HCT116 (cell line): Measurements from ENCODE around the gene CDHR4. TPM values are rescaled to one million over a fixed set of nuclear protein-coding genes. Genes with fewer than 3 reads are reported as not detected.

ENCODE experiments used
- ATAC-seq: fragments of 200-7000 bp; cut with Tn5 transposase; 2 replicates; pipeline ENCODE4 v1.9.1; 2020; ENCODE audit warnings: mild to moderate bottlenecking, moderate library complexity
- BruUV-seq: library from RNA; stranded (reverse); fragments of 400-500 nt; replicated peaks from 2 replicates; lab custom pipeline; 2021; lab: Mats Ljungman, UMichigan
- CTCF ChIA-PET: fragments of 300-600 bp; sonication (Branson Sonifier 250); formaldehyde crosslinking; loops from one replicate; lab custom pipeline; 2021; ENCODE audit warnings: antibody characterized with exemption; lab: Charles Lee
- POLR2A ChIA-PET: fragments of 300-600, 350-600 bp; sonication (Branson Sonifier 250); formaldehyde crosslinking; loops from one replicate; lab custom pipeline; 2021; ENCODE audit warnings: antibody characterized with exemption; lab: Charles Lee
- RAD21 ChIA-PET, 2 experiments: fragments of 300-600 bp; sonication (Branson Sonifier 250); formaldehyde crosslinking; loops; one replicate each; lab custom pipeline; 2023; ENCODE audit warnings: low total read pairs in 2 of 2; ENCODE audit not compliant: uncharacterized antibody in 2 of 2, unreplicated experiment in 2 of 2, low non-redundant PET in 1 of 2; lab: Charles Lee
- DNase-seq: peaks from one replicate; pipeline ENCODE4 v3.0.0-alpha.2; 2010; ENCODE audit warnings: low read depth, low spot score
- H2AFZ ChIP-seq: fragments of 200-600 bp; shearing (Covaris generic), sonication (generic); 2 replicates; pipeline ENCODE4 v1.6.1; 2017; ENCODE audit warnings: low read depth, mixed run types, mixed read lengths, antibody characterized with exemption, low read length; ENCODE audit not compliant: poor library complexity, severe bottlenecking
- H3K27ac ChIP-seq: 2 replicates; pipeline ENCODE4 v1.5.1; 2012; ENCODE audit warnings: low read depth, low read length
- H3K27me3 ChIP-seq: fragments of 200-600 bp; sonication (generic); 2 replicates; pipeline ENCODE4 v1.6.1; 2016; ENCODE audit warnings: mixed run types, low read length, mixed read lengths; ENCODE audit not compliant: insufficient read depth
- H3K36me3 ChIP-seq, 2 experiments: fragments of 200-500 bp in 1 of 2; fragments of 200-600 bp in 1 of 2; sonication (Bioruptor generic) in 1 of 2; sonication (generic) in 1 of 2; 2 replicates each; pipeline versions ENCODE4 v1.5.1 to v1.6.1; 2014 to 2016; ENCODE audit warnings: low read length in 2 of 2, inconsistent platforms in 1 of 2, mixed read lengths in 1 of 2, mixed run types in 1 of 2; ENCODE audit not compliant: insufficient read depth in 2 of 2, control insufficient read depth in 1 of 2
- H3K4me1 ChIP-seq, 2 experiments: fragments of 200-600 bp in 1 of 2; sonication (generic) in 1 of 2; 2 replicates each; pipeline versions ENCODE4 v1.5.1 to v1.6.1; 2012 to 2017; ENCODE audit warnings: low read length in 2 of 2, inconsistent platforms in 1 of 2, mild to moderate bottlenecking in 1 of 2, mixed read lengths in 1 of 2, mixed run types in 1 of 2, moderate library complexity in 1 of 2; ENCODE audit not compliant: insufficient read depth in 2 of 2, control insufficient read depth in 1 of 2
- H3K4me2 ChIP-seq: fragments of 200-600 bp; sonication (generic); 2 replicates; pipeline ENCODE4 v1.6.1; 2017; ENCODE audit warnings: mixed run types, low read length, mixed read lengths
- H3K4me3 ChIP-seq, 2 experiments: fragments of 200-600 bp in 1 of 2; sonication (generic) in 1 of 2; replicated peaks in 1 of 2; 2 replicates each; pipeline ENCODE4 v1.5.1; 2011 to 2016; ENCODE audit warnings: low read length in 2 of 2, control low read depth in 1 of 2, low read depth in 1 of 2, mild to moderate bottlenecking in 1 of 2, mixed read lengths in 1 of 2, mixed run types in 1 of 2
- H3K79me2 ChIP-seq: fragments of 200-600 bp; sonication (generic); 2 replicates; pipeline ENCODE4 v1.6.1; 2017; ENCODE audit warnings: mild to moderate bottlenecking, mixed run types, low read length, moderate library complexity, mixed read lengths; ENCODE audit not compliant: insufficient read depth
- H3K9ac ChIP-seq: fragments of 200-600 bp; sonication (generic); 2 replicates; pipeline ENCODE4 v1.6.1; 2016; ENCODE audit warnings: low read length, mixed read lengths
- H3K9me2 ChIP-seq: fragments of 200-600 bp; sonication (generic), shearing (Covaris generic); 2 replicates; pipeline ENCODE4 v1.6.1; 2017; ENCODE audit warnings: mixed run types, mild to moderate bottlenecking, moderate library complexity; ENCODE audit not compliant: insufficient read depth
- H3K9me3 ChIP-seq, 2 experiments: fragments of 200-500 bp in 1 of 2; fragments of 200-600 bp in 1 of 2; sonication (Bioruptor generic) in 1 of 2; sonication (generic) in 1 of 2; 2 replicates each; pipeline ENCODE4 v1.6.1; 2014 to 2017; ENCODE audit warnings: low read length in 2 of 2, mixed read lengths in 2 of 2, inconsistent platforms in 1 of 2, low read depth in 1 of 2, mild to moderate bottlenecking in 1 of 2, mixed run types in 1 of 2, moderate library complexity in 1 of 2; ENCODE audit not compliant: control insufficient read depth in 1 of 2, insufficient read depth in 1 of 2
- H4K20me1 ChIP-seq: fragments of 200-600 bp; sonication (generic), shearing (Covaris generic); 2 replicates; pipeline ENCODE4 v1.6.1; 2017; ENCODE audit warnings: mixed run types, mild to moderate bottlenecking, moderate library complexity; ENCODE audit not compliant: insufficient read depth
- TCF7L2 ChIP-seq: IDR thresholded peaks from 2 replicates; pipeline ENCODE4 v1.7.0; 2011; ENCODE audit warnings: borderline replicate concordance, inconsistent platforms; ENCODE audit not compliant: insufficient read depth, insufficient read length; ENCODE audit errors: extremely low read depth
- ZFX ChIP-seq: fragments of 450-650 bp; IDR thresholded peaks from 2 replicates; pipeline ENCODE4 v1.6.1; 2017
- intact Hi-C: fragments of 100-400 bp; cut with micrococcal nuclease; formaldehyde crosslinking; loops from 2 replicates; pipeline ENCODE4 v1.10.0; 2022
- total RNA-seq: library from RNA; stranded (reverse); gene quantifications from one replicate; pipeline ENCODE4 v1.2.1, GENCODE V29; 2021; ENCODE audit not compliant: unreplicated experiment
- TF ChIP-seq, protein P1 (sequence below): IDR thresholded peaks from 2 replicates; pipeline ENCODE4 v1.6.1; 2012

CDHR4 gene
- total RNA-seq, 1 experiment from 2014 or later: not detected

DNA sequence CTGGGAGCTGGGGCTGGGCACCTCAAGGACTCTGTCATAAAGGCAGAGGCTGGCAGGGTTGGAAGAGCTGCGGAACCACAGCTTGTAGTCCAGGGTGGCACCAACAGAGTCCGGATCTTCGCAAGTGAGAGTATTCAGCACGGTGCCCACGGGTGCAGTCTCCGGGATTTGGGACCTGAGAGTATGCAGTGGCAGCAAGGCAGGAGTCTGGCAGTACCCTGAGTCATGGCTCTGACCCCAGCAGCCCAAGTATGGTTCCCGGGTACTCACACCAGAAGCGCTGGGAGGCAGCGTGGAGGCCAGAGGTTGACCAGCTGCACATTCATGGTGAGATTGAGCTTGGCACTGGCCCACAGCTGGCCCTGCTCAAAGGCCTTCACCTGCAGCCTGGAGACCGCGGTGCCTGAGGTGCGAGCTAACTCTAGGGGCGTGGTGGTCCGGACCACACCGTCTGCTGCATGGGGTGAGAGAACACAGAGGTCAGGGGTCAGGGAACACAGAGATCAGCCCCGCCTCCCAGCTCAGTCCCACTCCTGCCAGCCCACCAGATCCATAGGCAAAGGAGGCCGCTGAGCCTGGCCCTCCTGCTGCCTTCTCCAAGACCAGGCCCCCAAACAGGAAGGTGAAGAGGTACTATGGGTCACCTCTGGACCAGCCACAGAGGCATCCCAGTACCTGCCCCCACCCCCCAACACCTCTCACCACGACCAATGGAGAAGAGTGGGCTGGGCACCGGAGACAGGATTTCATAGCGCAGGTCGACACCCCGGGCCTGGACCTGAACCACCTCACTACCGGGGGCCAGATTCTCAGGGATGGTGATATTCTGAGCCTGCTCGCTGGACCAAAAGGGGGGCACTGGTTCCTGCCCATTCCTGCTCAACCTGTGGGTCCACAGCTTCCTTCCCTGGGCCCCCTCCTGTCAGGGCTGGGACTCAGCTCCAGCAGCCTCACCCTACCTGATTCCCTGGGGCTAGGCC lies 4.5 kb downstream of the CDHR4 start:
- POLR2A ChIA-PET: interaction anchor here (0.6 kb wide), 1 partner anchor 89 kb away, joined by 3 read pairs; no protein-coding TSS in a partner anchor
- BruUV-seq: no TSS peak
- no peaks in the 10 kb centered on the region for H3K27me3 ChIP-seq
- ATAC-seq: no peak
- TF ChIP-seq, protein P1, sequence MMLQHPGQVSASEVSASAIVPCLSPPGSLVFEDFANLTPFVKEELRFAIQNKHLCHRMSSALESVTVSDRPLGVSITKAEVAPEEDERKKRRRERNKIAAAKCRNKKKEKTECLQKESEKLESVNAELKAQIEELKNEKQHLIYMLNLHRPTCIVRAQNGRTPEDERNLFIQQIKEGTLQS: no peak
- TF ChIP-seq, all 23 proteins: peak for 0
- Histone ChIP-seq H2AFZ (no peak overlapping the region), H3K9me3 (no peaks in the 10 kb centered on the region), H3K36me3 (no peaks in the 10 kb centered on the region), H3K9ac (no peak overlapping the region), H3K9me2 (no peaks in the 10 kb centered on the region), H3K4me2 (no peak overlapping the region), H3K4me1 (peaks cover 3 to 17% of the 10 kb centered on the region in 2 experiments; a peak in 2 of 4 replicates), H3K79me2 (no peaks in the 10 kb centered on the region), H4K20me1 (no peaks in the 10 kb centered on the region), H3K27ac (no peak overlapping the region), H3K4me3 (no peak overlapping the region)
- intact Hi-C loops: no loop called here
- ChIA-PET CTCF (no interaction called here), RAD21 (no interaction called here)
- no peak for DNase-seq

DNA sequence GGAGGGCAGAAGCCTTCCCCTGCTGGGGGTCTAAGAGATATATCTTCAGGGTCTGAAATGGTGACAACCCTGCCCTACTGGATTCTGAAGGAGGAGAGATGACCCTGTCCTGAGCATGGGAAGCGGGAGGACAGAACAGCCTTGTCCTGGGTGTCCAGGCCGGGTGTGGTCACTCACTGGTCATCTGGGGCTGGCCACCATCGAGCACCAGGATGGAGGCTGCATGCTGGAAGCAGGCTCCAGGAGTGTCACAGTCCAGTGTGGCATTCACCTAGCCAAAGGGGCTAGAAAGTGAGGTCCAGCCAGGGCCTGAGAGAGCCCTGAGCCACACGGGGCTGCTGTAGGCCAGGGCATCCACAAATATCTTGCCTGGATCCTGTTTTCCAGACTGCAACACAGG lies 5.2 kb downstream of the CDHR4 start:
- DNase-seq: no peak
- Histone ChIP-seq H2AFZ (no peak overlapping the region), H3K27me3 (no peaks in the 10 kb centered on the region), H3K4me1 (peaks cover under 1 to 10% of the 10 kb centered on the region in 2 experiments; a peak in 2 of 4 replicates), H3K9me3 (no peaks in the 10 kb centered on the region), H3K9me2 (no peaks in the 10 kb centered on the region), H4K20me1 (no peaks in the 10 kb centered on the region), H3K79me2 (no peaks in the 10 kb centered on the region), H3K36me3 (no peaks in the 10 kb centered on the region), H3K9ac (no peak overlapping the region), H3K27ac (no peak overlapping the region), H3K4me2 (no peak overlapping the region), H3K4me3 (no peak overlapping the region)
- RAD21 ChIA-PET: no interaction called here
- no peak for ATAC-seq
- TF ChIP-seq ZFX (no peak), TCF7L2 (no peak)
- BruUV-seq: no TSS peak
- CTCF ChIA-PET: no interaction called here
- POLR2A ChIA-PET: interaction anchor here (0.6 kb wide), 1 partner anchor 88 kb away, joined by 3 read pairs; no protein-coding TSS in a partner anchor
- intact Hi-C loops: no loop called here
